Activated naive CD4-positive, alpha-beta T cell treated with anti-CD3 and anti-CD28 coated beads, Interleukin-2, amount 10 ng/mL, durations not matched to agents 7 days and 5 days (primary cell): ENCODE data around the gene UFSP1.
A peak's percentile ranks its signal among the peaks of the same experiment; 100 is the strongest.
"Not testable (repeated sequence)": the region's sequence is repeated elsewhere in the genome, so short reads cannot be mapped to it uniquely, and the experiment has no call there.

ENCODE experiments used
- CTCF ChIA-PET: fragments of 350-600 bp; sonication (Branson Sonifier 250); formaldehyde crosslinking; loops from one replicate; lab custom pipeline; 2021; ENCODE audit warnings: antibody characterized with exemption; lab: Charles Lee
- DNase-seq: peaks from one replicate; pipeline ENCODE4 v3.0.0-alpha.2; 2020
- H3K27ac Mint-ChIP-seq: one replicate; pipeline ENCODE4 v1.8.0; 2021; ENCODE audit warnings: mild to moderate bottlenecking, moderate library complexity, mixed read lengths
- H3K27me3 Mint-ChIP-seq: one replicate; pipeline ENCODE4 v1.8.0; 2021; ENCODE audit warnings: mild to moderate bottlenecking, mixed read lengths
- H3K36me3 Mint-ChIP-seq: one replicate; pipeline ENCODE4 v1.8.0; 2021; ENCODE audit warnings: mixed read lengths
- H3K4me1 Mint-ChIP-seq: one replicate; pipeline ENCODE4 v1.8.0; 2021; ENCODE audit warnings: mixed read lengths
- H3K4me3 Mint-ChIP-seq: one replicate; pipeline ENCODE4 v1.8.0; 2021; ENCODE audit warnings: mild to moderate bottlenecking, moderate library complexity, mixed read lengths
- H3K9me3 Mint-ChIP-seq: one replicate; pipeline ENCODE4 v1.8.0; 2021; ENCODE audit warnings: mixed read lengths

Gene UFSP1

DNA sequence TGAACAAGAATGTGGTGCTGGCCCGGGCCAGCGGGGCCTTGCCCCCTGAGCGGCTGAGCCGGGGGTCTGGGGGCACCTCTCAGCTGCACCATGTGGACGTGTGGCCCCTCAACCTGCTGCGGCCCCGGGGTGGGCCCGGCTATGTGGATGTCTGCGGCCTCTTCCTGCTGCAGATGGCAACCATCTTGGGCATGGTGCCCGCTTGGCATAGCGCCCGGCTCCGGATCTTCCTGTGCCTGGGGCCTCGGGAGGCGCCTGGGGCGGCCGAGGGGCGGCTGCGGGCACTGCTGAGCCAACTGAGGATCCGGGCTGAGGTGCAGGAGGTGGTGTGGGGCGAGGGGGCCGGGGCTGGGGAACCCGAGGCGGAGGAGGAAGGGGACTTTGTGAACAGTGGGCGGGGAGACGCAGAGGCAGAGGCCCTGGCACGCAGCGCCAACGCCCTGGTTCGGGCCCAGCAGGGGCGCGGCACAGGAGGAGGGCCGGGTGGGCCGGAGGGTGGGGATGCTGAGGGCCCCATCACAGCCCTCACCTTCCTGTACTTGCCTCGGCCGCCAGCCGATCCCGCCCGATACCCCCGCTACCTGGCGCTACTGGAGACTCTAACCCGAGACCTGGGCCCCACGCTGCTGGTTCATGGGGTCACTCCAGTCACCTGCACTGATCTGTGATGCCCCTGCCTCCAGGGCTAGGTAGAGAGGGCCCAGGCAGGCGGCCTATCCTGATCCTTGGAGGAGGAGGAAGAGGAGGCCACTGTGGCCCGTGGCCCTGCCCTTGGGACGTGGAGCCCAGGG is 23.4 kb downstream of the UFSP1 start:
- no peaks in the 10 kb centered on the region for H3K9me3 Mint-ChIP-seq
- peaks cover 28% of the 10 kb centered on the region for H3K36me3 Mint-ChIP-seq
- peak overlapping the region; percentile 93 for H3K27ac Mint-ChIP-seq
- H3K4me1 Mint-ChIP-seq, result peaks cover 29% of the 10 kb centered on the region
- H3K27me3 Mint-ChIP-seq, result no peaks in the 10 kb centered on the region
- H3K4me3 Mint-ChIP-seq, result peak overlapping the region; percentile 88
- DNase-seq, result peak; percentile 51
- CTCF ChIA-PET, result interaction anchor here (1.1 kb wide), 1 partner anchor 14 kb away, joined by 3 read pairs; the partner anchor contains the start of gene SLC12A9

DNA sequence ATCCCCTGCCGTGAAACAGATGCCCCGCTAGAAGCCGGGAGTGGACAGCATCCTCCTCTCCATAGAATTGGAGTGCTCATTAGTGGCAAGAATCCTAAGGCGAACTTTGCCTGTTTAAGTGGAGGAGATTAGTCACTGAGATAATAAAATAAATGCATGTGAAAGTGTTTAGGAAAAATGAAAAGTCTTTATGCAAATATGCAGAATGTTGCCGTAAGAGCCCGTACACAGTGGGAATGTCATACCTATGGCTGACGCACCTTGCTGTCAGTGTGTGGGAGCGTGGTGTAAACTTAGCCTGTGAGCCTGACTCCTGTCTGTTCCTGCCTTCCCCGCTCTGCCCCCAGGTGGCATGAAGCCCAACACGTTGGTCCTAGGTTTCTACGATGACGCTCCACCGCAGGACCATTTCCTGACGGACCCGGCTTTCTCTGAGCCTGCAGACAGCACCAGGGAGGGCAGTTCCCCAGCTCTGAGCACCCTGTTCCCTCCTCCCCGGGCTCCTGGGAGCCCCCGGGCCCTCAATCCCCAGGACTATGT is 24.1 kb downstream of the UFSP1 start:
- H3K4me3 Mint-ChIP-seq, result peak overlapping the region; percentile 26

DNA sequence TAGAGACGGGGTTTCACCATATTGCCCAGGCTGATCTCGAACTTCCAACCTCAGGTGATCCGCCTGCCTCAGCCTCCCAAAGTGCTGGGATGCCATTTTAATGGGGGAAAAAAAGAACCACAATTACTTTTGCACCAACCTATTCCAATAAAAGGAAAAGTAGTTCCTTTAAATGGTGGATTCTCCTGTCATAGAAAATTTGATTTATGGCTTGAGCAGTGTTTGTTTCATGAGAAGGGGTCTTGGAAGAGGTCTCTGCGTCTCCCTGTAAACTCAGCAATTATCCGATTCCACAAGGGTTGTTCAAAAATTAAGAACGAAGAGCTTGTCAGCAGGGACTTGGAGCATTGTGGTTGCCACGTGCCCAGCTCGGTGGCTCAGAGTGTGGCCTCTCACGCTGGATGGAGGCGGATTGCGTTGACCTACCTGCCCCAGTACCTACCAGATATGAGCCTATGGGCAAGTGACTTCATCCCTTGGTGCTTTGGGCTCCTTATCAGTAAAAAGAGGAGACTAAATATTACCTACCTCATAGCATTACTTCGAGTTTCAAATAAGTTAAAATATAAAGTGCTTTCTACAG is 25.2 kb downstream of the UFSP1 start:
- Mint-ChIP-seq H3K4me3 (no peak overlapping the region), H3K4me1 (peaks cover 29% of the 10 kb centered on the region), H3K9me3 (no peaks in the 10 kb centered on the region), H3K27ac (no peak overlapping the region), H3K36me3 (peaks cover 45% of the 10 kb centered on the region), H3K27me3 (no peaks in the 10 kb centered on the region)
- DNase-seq, result no peak
- CTCF ChIA-PET, result interaction anchor here (2.1 kb wide), 1 partner anchor 12 kb away, joined by 7 read pairs; the partner anchor contains the start of gene SLC12A9

More for the DNA sequence above, 24.1 kb downstream of the UFSP1 start:
- Mint-ChIP-seq H3K36me3 (peaks cover 34% of the 10 kb centered on the region), H3K4me1 (peaks cover 29% of the 10 kb centered on the region), H3K27ac (no peak overlapping the region), H3K9me3 (no peaks in the 10 kb centered on the region), H3K27me3 (no peaks in the 10 kb centered on the region)
- CTCF ChIA-PET, result interaction anchor here (2.1 kb wide), 1 partner anchor 13 kb away, joined by 7 read pairs; the partner anchor contains the start of gene SLC12A9
- DNase-seq, result no peak

DNA sequence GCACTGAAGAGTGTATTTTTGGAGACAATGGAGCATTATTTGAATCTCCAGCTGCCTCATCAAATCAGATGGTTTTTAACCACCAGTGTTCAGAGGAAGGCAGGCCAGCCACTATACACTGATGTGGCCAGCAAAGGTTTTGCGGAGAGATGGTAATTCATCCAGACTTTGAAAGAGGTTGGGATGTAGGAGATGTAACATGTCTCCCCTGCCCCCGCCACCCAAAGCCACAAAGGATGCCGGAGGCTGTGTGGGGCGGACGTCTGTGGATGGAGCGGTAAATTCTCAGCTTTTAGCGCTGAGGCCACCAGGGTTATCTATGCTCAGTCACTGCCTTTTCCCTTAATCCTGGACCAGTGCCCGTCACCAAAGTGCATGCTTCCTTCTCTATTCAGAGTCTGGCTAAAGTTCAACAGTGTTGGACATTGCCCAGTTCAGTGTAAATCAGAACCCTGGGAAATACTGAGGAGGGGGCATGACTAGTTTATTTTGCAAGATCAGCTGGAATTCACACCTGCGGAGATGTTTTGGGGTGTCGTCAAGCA is 26.0 kb downstream of the UFSP1 start:
- H3K27ac Mint-ChIP-seq, result no peak overlapping the region
- H3K4me1 Mint-ChIP-seq, result peaks cover 27% of the 10 kb centered on the region
- H3K27me3 Mint-ChIP-seq, result no peaks in the 10 kb centered on the region
- H3K9me3 Mint-ChIP-seq, result no peaks in the 10 kb centered on the region
- CTCF ChIA-PET, result interaction anchor here (2.1 kb wide), 1 partner anchor 11 kb away, joined by 7 read pairs; the partner anchor contains the start of gene SLC12A9
- no peak for DNase-seq
- no peak overlapping the region for H3K4me3 Mint-ChIP-seq
- peaks cover 50% of the 10 kb centered on the region for H3K36me3 Mint-ChIP-seq

DNA sequence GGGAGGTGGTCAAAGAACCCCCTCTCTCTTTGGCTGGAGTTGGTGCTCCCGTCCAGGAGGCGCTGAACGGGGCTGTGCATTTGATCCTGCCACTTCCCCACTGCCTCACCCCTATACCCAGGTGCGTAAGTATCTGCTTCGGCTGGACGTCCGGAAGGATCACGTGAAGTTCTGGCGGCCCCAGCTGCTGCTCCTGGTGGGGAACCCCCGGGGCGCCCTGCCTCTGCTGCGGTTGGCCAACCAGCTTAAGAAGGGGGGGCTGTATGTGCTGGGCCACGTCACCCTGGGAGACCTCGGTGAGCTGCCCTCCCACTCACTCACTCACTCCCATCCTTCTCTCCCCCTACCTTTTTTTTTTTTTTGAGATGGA is 27.9 kb downstream of the UFSP1 start:
- H3K27ac Mint-ChIP-seq, result no peak overlapping the region
- DNase-seq, result no peak
- no peaks in the 10 kb centered on the region for H3K27me3 Mint-ChIP-seq
- H3K4me3 Mint-ChIP-seq, result no peak overlapping the region
- H3K4me1 Mint-ChIP-seq, result peaks cover 12% of the 10 kb centered on the region
- no peaks in the 10 kb centered on the region for H3K9me3 Mint-ChIP-seq
- CTCF ChIA-PET, result no interaction called here
- H3K36me3 Mint-ChIP-seq, result peaks cover 48% of the 10 kb centered on the region

DNA sequence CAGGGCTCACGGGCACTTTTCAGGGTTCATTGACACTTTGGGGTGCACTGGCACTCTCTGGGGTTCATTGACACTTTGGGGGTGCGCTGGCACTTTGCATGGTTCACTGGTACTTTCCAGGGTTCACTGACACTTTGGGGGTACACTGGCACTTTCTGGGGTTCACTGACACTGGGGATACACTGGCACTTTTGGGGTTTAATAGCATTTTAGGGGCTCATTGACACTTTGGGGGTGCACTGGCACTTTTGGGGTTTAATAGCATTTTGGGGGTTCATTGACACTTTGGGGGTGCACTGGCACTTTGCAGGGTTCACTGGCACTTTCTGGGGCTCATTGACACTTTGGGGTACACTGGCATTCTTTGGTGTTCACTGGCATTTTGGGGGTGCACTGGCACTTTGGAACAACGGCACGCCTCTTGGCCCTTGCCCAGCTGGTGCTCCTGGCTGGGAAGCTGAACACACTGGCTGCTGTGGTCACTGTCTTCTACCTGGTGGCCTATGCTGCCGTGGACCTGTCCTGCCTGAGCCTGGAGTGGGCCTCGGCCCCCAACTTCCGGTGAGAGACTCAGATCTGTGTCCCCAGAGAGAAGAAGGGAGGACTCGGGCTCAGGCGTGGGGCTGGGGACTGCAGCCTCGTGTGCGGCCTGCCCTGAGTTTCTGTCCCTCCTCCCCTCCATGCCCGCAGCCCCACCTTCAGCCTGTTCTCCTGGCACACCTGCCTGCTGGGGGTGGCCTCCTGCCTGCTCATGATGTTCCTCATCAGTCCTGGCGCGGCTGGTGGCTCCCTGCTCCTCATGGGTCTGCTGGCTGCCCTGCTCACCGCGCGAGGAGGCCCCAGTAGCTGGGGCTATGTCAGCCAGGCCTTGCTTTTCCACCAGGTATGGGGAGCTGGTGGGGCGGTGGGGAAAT is 28.6 kb downstream of the UFSP1 start:
- Mint-ChIP-seq H3K9me3 (no peaks in the 10 kb centered on the region), H3K4me3 (no peak overlapping the region), H3K4me1 (peaks cover 8% of the 10 kb centered on the region), H3K27ac (no peak overlapping the region), H3K36me3 (peaks cover 48% of the 10 kb centered on the region), H3K27me3 (no peaks in the 10 kb centered on the region)
- DNase-seq, result no peak
- CTCF ChIA-PET, result no interaction called here

DNA sequence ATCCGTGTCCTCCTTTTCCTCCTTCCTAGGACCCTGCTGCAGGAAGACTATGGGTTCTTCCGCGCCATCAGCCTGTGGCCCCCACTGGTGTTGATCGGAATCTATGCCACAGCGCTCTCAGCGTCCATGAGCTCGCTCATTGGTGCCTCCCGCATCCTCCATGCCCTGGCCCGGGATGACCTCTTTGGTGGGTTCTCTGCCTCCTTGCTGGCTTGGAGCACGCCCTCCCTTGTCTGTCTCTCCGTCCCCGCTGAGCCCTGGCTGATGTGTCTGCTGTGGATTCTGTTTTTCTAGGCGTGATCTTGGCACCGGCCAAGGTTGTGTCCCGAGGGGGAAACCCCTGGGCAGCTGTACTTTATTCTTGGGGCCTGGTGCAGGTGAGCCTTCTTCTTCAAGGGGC is 29.7 kb downstream of the UFSP1 start:
- DNase-seq, result no peak
- H3K27ac Mint-ChIP-seq, result no peak overlapping the region
- CTCF ChIA-PET, result no interaction called here
- no peaks in the 10 kb centered on the region for H3K27me3 Mint-ChIP-seq
- peaks cover 50% of the 10 kb centered on the region for H3K36me3 Mint-ChIP-seq
- peaks cover 6% of the 10 kb centered on the region for H3K4me1 Mint-ChIP-seq
- H3K4me3 Mint-ChIP-seq, result no peak overlapping the region
- H3K9me3 Mint-ChIP-seq, result no peaks in the 10 kb centered on the region

DNA sequence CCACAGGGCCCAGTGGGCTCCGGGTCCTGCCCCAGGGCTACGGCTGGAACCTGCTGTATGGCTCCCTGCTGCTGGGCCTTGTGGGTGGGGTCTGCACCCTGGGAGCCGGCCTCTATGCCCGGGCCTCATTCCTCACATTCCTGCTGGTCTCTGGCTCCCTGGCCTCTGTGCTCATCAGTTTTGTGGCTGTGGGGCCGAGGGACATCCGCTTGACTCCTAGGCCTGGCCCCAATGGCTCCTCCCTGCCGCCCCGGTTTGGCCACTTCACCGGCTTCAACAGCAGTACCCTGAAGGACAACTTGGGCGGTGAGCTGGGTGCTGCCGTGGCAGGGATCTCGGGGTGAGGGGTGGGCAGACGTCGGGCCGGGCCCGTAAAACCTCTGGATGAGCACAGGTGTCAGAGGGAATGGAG is 32.6 kb downstream of the UFSP1 start:
- no peak for DNase-seq
- Mint-ChIP-seq H3K9me3 (no peaks in the 10 kb centered on the region), H3K36me3 (peaks cover 34% of the 10 kb centered on the region), H3K27me3 (no peaks in the 10 kb centered on the region), H3K4me3 (no peak overlapping the region), H3K4me1 (peaks cover 16% of the 10 kb centered on the region), H3K27ac (peak overlapping the region; percentile 24)
- CTCF ChIA-PET, result no interaction called here

DNA sequence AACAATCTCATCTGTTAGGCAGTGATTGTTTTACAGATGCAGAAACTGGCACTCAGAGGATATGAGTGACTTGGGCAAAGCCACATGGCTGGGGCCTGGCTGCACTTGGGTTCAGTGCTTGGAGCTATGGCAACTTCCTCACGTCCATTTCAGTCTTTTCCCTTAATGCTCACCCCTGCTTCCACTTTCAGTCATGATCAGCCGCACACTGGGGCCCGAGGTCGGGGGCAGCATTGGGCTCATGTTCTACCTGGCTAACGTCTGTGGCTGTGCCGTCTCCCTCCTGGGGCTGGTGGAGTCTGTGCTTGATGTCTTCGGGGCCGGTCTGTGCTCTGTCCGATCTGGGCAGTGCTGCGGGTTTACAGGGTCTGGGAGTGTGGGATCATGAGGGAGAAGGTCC is 34.0 kb downstream of the UFSP1 start:
- no peak for DNase-seq
- CTCF ChIA-PET, result interaction anchor here (1.5 kb wide), 1 partner anchor 150 kb away, joined by 4 read pairs; the partner anchor contains the start of gene POP7
- Mint-ChIP-seq H3K27ac (no peak overlapping the region), H3K4me1 (peaks cover 20% of the 10 kb centered on the region), H3K36me3 (peaks cover 27% of the 10 kb centered on the region), H3K4me3 (no peak overlapping the region), H3K27me3 (no peaks in the 10 kb centered on the region), H3K9me3 (no peaks in the 10 kb centered on the region)

DNA sequence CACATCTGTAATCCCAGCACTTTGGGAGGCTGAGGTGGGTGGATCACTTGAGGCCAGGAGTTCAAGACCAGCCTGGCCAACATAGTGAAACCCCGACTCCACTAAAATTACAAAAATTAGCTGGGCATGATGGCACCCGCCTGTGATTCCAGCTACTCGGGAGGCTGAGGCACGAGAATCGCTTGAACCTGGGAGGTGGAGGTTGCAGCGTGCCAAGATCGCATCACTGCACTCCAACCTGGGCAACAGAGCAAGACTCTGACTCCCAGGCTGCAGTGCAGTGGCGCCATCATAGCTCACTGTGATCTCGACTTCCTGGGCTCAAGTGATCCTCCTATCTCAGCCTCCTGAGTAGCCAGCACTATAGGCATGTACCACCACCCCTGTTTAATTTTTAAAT is 34.6 kb downstream of the UFSP1 start:
- H3K27me3 Mint-ChIP-seq, DNase-seq, H3K9me3 Mint-ChIP-seq, H3K4me3 Mint-ChIP-seq, H3K27ac Mint-ChIP-seq: not testable (repeated sequence)
- CTCF ChIA-PET, result interaction anchor here (1.5 to 6.5 kb wide), 2 partner anchors 54 to 149 kb away, joined by 4 to 160 read pairs; partner anchors contain the start of gene POP7
- Mint-ChIP-seq H3K36me3 (peaks cover 21% of the 10 kb centered on the region), H3K4me1 (peaks cover 20% of the 10 kb centered on the region)

DNA sequence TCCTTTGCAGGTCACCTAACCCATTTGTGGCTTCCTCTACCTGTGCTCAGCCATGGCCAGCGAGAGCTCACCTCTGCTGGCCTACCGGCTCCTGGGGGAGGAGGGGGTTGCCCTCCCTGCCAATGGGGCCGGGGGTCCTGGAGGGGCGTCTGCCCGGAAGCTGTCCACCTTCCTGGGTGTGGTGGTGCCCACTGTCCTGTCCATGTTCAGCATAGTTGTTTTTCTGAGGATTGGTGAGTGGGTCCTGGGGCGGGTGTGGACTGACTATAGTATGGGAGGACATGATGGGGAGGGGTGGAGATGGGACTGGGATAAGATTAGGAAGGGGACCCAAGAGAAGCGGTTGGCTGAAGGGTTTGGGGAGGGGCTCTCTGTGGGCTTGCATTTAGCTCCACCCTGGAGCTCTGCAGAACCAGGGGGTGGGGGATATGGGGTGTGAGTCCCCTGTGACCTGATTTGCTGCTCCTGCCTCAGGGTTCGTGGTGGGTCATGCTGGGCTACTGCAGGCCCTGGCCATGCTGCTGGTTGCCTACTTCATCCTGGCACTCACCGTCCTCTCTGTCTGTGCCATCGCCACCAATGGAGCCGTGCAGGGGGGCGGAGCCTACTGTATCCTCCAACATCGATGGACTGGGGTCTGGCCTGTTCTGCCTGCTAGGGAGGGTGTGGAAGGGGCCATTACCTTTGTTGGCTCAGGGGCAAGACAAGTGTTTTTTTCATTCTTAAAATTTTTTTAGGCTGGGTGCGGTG is 35.2 kb downstream of the UFSP1 start:
- Mint-ChIP-seq H3K9me3 (no peaks in the 10 kb centered on the region), H3K36me3 (peaks cover 16% of the 10 kb centered on the region), H3K27ac (no peak overlapping the region), H3K27me3 (no peaks in the 10 kb centered on the region), H3K4me1 (peaks cover 20% of the 10 kb centered on the region), H3K4me3 (peak overlapping the region; percentile 96)
- no peak for DNase-seq
- CTCF ChIA-PET, result interaction anchor here (2.1 to 6.5 kb wide), 3 partner anchors 17 to 53 kb away, joined by 7 to 160 read pairs (median 7); no protein-coding TSS in a partner anchor

DNA sequence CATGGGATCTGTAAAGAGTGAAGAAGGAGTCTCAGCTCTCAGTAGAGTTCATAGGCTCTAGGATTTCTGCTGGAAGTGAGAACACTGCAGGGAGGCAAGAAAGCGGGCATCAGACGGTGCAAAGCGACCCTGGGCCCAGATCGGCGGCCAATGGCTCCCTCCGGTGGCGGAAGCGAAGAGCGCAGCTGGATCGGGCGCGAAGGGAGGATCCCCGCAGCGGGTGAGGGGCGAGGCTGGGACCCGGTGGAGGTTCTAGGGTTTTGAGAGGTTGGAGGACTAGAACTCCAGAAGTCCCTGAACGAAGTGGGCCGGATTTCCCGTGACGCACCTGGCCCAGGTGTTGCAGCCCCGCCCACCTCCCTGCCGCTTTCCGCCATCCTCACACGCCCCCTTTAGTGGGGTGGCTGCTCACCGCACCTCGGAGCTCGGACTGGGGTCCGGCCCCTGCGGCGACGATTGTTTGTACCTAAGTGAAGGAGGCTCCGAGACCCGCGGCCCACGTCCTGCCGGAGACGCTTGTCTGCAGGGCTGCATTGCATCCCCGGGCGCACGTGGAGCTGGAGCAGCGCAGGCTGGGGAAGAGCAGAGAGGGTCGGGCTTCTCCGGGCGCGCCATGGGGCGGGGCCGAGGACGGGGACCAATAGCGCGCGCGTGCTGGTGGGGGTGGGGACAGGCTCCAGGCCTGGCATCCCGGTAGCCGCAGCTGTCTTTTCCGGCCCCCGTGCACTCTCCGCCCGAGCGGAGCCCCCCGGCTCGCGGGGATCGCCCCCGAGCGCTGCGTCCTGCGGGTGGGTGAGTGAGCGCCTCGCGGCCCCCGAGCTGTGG is 37.3 kb downstream of the UFSP1 start, which contains the start of gene SLC12A9:
TSS of gene SLC12A9 (plus strand) at position 666 of the 825 bp plus-strand sequence. CDS start 1,485 bp downstream, outside the sequence.
- Mint-ChIP-seq H3K27ac (peak within 1 kb of the TSS; percentile 89), H3K4me1 (peaks cover 20% of the 10 kb centered on the region)

More for the DNA sequence above, 37.3 kb downstream of the UFSP1 start, which contains the start of gene SLC12A9:
- CTCF ChIA-PET, result interaction anchor here (0.6 to 6.5 kb wide), 25 partner anchors 10 to 374 kb away, joined by 3 to 160 read pairs (median 4); partner anchors contain the start of genes EPO, FBXO24, POP7 and SRRT
- Mint-ChIP-seq H3K9me3 (no peaks in the 10 kb centered on the region), H3K4me3 (peak within 1 kb of the TSS; percentile 96), H3K36me3 (peaks cover 10% of the 10 kb centered on the region), H3K27me3 (no peaks in the 10 kb centered on the region)
- peak; percentile 93 for DNase-seq
